Neural cell (in vitro differentiated cells): ENCODE results near the gene VPREB3. TPM values are rescaled to one million over a fixed set of nuclear protein-coding genes. Genes with fewer than 3 reads are reported as not detected.

ENCODE experiments used
- H2AFZ ChIP-seq: fragments of 200-600, 300-800 bp; sonication (generic), shearing (Covaris generic); 2 replicates; pipeline ENCODE4 v1.6.0; 2014; ENCODE audit warnings: low read depth, mild to moderate bottlenecking, antibody characterized with exemption, low read length, moderate library complexity
- H3F3A ChIP-seq: fragments of 200-600 bp; shearing (Covaris generic); 2 replicates; pipeline ENCODE4 v1.6.1; 2016; ENCODE audit warnings: mild to moderate bottlenecking, moderate library complexity, mixed read lengths, antibody characterized with exemption, low read length; ENCODE audit not compliant: insufficient read depth, poor library complexity, severe bottlenecking
- H3K27ac ChIP-seq: fragments of 200-600, 300-800 bp; sonication (generic), shearing (Covaris generic); 2 replicates; pipeline ENCODE4 v1.5.1; 2014; ENCODE audit warnings: mild to moderate bottlenecking, low read length, moderate library complexity
- H3K27me3 ChIP-seq: fragments of 300-800, 200-600 bp; sonication (generic), shearing (Covaris generic); 2 replicates; pipeline ENCODE4 v1.6.0; 2014; ENCODE audit warnings: mild to moderate bottlenecking, low read depth, low read length, moderate library complexity; ENCODE audit not compliant: insufficient read depth
- H3K36me3 ChIP-seq: fragments of 300-800, 200-600 bp; sonication (generic), shearing (Covaris generic); 2 replicates; pipeline ENCODE4 v1.5.1; 2014; ENCODE audit warnings: mild to moderate bottlenecking, antibody characterized with exemption, low read length, moderate library complexity; ENCODE audit not compliant: insufficient read depth
- H3K4me2 ChIP-seq: fragments of 300-800, 200-600 bp; sonication (generic), shearing (Covaris generic); 2 replicates; pipeline ENCODE4 v1.6.0; 2014; ENCODE audit warnings: mild to moderate bottlenecking, low read length
- H3K4me3 ChIP-seq: fragments of 300-800, 200-600 bp; sonication (generic), shearing (Covaris generic); 2 replicates; pipeline ENCODE4 v1.5.1; 2014; ENCODE audit warnings: mild to moderate bottlenecking, low read length, moderate library complexity
- H3K79me2 ChIP-seq: fragments of 200-600 bp; shearing (Covaris generic); replicated peaks from 2 replicates; pipeline ENCODE4 v1.6.0; 2014; ENCODE audit warnings: mild to moderate bottlenecking, low read length, moderate library complexity; ENCODE audit not compliant: insufficient read depth
- H3K9ac ChIP-seq: fragments of 300-800, 200-600 bp; sonication (generic), shearing (Covaris generic); 2 replicates; pipeline ENCODE4 v1.6.1; 2016; ENCODE audit warnings: mild to moderate bottlenecking, low read length, mixed read lengths
- H3K9me2 ChIP-seq: fragments of 200-600 bp; shearing (Covaris generic); 2 replicates; pipeline ENCODE4 v1.6.1; 2016; ENCODE audit warnings: mild to moderate bottlenecking, low read length, mixed read lengths; ENCODE audit not compliant: insufficient read depth
- H3K9me3 ChIP-seq: fragments of 200-600, 300-800 bp; sonication (generic), shearing (Covaris generic); 2 replicates; pipeline ENCODE4 v1.6.1; 2016; ENCODE audit warnings: mild to moderate bottlenecking, mixed run types, low read length, moderate library complexity, mixed read lengths
- H4K20me1 ChIP-seq: fragments of 200-600 bp; shearing (Covaris generic); 2 replicates; pipeline ENCODE4 v1.6.1; 2016; ENCODE audit warnings: mild to moderate bottlenecking, mixed run types; ENCODE audit not compliant: insufficient read depth
- CTCF ChIP-seq: fragments of 450-650 bp; IDR thresholded peaks from 2 replicates; pipeline ENCODE4 v1.5.1; 2014; ENCODE audit warnings: antibody characterized with exemption, mild to moderate bottlenecking, moderate library complexity; ENCODE audit not compliant: poor library complexity, severe bottlenecking
- EP300 ChIP-seq: fragments of 450-650 bp; conservative IDR thresholded peaks from 2 replicates; pipeline ENCODE4 v1.6.1; 2014; ENCODE audit warnings: antibody characterized with exemption, mild to moderate bottlenecking, moderate library complexity; ENCODE audit not compliant: poor library complexity, severe bottlenecking
- EZH2 ChIP-seq: fragments of 200-600, 300-800 bp; shearing (Covaris generic), sonication (generic); IDR thresholded peaks from 2 replicates; pipeline ENCODE4 v1.6.1; 2014; ENCODE audit warnings: antibody characterized with exemption, low read length, borderline replicate concordance, mild to moderate bottlenecking; ENCODE audit not compliant: insufficient read depth, poor library complexity, severe bottlenecking
- MXI1 ChIP-seq: fragments of 450-650 bp; conservative IDR thresholded peaks from 2 replicates; pipeline ENCODE4 v1.6.1; 2014; ENCODE audit warnings: antibody characterized with exemption, mild to moderate bottlenecking; ENCODE audit not compliant: poor library complexity, severe bottlenecking
- POLR2AphosphoS5 ChIP-seq: IDR thresholded peaks from 2 replicates; pipeline ENCODE4 v1.6.1; 2012
- RAD21 ChIP-seq: fragments of 450-650 bp; conservative IDR thresholded peaks from 2 replicates; pipeline ENCODE4 v1.6.1; 2014; ENCODE audit warnings: antibody characterized with exemption, mild to moderate bottlenecking, moderate library complexity
- REST ChIP-seq: IDR thresholded peaks from 2 replicates; pipeline ENCODE4 v1.6.1; 2012; ENCODE audit warnings: borderline replicate concordance
- SMC3 ChIP-seq: fragments of 450-650 bp; conservative IDR thresholded peaks from 2 replicates; pipeline ENCODE4 v1.6.1; 2014; ENCODE audit warnings: antibody characterized with exemption, mild to moderate bottlenecking, moderate library complexity; ENCODE audit not compliant: poor library complexity
- TAF1 ChIP-seq: IDR thresholded peaks from 2 replicates; pipeline ENCODE4 v1.6.1; 2012; ENCODE audit warnings: low read depth
- polyA plus RNA-seq: library from polyadenylated mRNA; depleted of rRNA; stranded (reverse); fragments of >200 nt; gene quantifications from 2 replicates; pipeline ENCODE4 v1.2.3, GENCODE V29; 2014

Gene VPREB3
- polyA plus RNA-seq, 1 donor from 2014 or later, result not detected

- Histone ChIP-seq H3K27me3 (peaks cover 9% of the 10 kb centered on the region), H3K4me3 (no peak overlapping the region), H3K36me3 (no peaks in the 10 kb centered on the region), H3F3A (no peaks in the 10 kb centered on the region), H3K4me2 (no peak overlapping the region), H3K9ac (no peak overlapping the region), H3K79me2 (no peaks in the 10 kb centered on the region), H2AFZ (no peak overlapping the region), H4K20me1 (no peaks in the 10 kb centered on the region), H3K27ac (no peak overlapping the region), H3K9me3 (no peaks in the 10 kb centered on the region), H3K9me2 (no peaks in the 10 kb centered on the region)
- TF ChIP-seq MXI1, result no peak
- no peak for TF ChIP-seq EP300
- TF ChIP-seq SMC3, result no peak
These were observed 15.2 kb upstream of the VPREB3 start for GRCh38 chr22:23769321-23769965.

- Histone ChIP-seq H3K36me3 (no peaks in the 10 kb centered on the region), H3K79me2 (no peaks in the 10 kb centered on the region), H3K9me3 (no peaks in the 10 kb centered on the region), H3K9ac (peak within 1 kb of the TSS; percentile 73), H3K4me3 (peak within 1 kb of the TSS; percentile 73), H2AFZ (peak within 1 kb of the TSS; percentile 87), H4K20me1 (no peaks in the 10 kb centered on the region), H3K4me2 (peak within 1 kb of the TSS; percentile 30), H3K27me3 (peaks cover under 1% of the 10 kb centered on the region), H3K27ac (no peak within 1 kb of the TSS), H3K9me2 (no peaks in the 10 kb centered on the region), H3F3A (no peaks in the 10 kb centered on the region)
- TF ChIP-seq POLR2AphosphoS5, result peak; percentile 55
- peak; percentile 52 for TF ChIP-seq RAD21
- peak; percentile 60 for TF ChIP-seq SMC3
- peak; percentile 62 for TF ChIP-seq TAF1
- TF ChIP-seq EP300, result peak; percentile 9
- TF ChIP-seq EZH2, result no peak
- peak; percentile 79 for TF ChIP-seq REST
- peak; percentile 46 for TF ChIP-seq MXI1
- peak; percentile 73 for TF ChIP-seq CTCF
These were observed 13.7 kb upstream of the VPREB3 start, which contains the start of gene CHCHD10 for GRCh38 chr22:23767673-23768548. Gene CHCHD10 (minus strand): TSS chr22:23767972. CDS start chr22:23767874, 98 bp downstream.
